ENCODE results near the gene TRIML2.

- TF ChIP-seq POLR2AphosphoS5 (IDR thresholded peaks at IDR 0.05) (no peak), POLR2A (IDR thresholded peaks at IDR 0.05) (no peak), EP300 (IDR thresholded peaks at IDR 0.05) (no peak)
- TF ChIP-seq, protein P1, sequence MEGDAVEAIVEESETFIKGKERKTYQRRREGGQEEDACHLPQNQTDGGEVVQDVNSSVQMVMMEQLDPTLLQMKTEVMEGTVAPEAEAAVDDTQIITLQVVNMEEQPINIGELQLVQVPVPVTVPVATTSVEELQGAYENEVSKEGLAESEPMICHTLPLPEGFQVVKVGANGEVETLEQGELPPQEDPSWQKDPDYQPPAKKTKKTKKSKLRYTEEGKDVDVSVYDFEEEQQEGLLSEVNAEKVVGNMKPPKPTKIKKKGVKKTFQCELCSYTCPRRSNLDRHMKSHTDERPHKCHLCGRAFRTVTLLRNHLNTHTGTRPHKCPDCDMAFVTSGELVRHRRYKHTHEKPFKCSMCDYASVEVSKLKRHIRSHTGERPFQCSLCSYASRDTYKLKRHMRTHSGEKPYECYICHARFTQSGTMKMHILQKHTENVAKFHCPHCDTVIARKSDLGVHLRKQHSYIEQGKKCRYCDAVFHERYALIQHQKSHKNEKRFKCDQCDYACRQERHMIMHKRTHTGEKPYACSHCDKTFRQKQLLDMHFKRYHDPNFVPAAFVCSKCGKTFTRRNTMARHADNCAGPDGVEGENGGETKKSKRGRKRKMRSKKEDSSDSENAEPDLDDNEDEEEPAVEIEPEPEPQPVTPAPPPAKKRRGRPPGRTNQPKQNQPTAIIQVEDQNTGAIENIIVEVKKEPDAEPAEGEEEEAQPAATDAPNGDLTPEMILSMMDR (IDR thresholded peaks at IDR 0.05) = no peak
Observed at GRCh38 chr4:188046657-188047056, 62.7 kb downstream of the TRIML2 start.

Data from suprapubic skin (tissue), 4 donors.